ENCODE measurements around the gene FCN2.

Gene FCN2

DNA sequence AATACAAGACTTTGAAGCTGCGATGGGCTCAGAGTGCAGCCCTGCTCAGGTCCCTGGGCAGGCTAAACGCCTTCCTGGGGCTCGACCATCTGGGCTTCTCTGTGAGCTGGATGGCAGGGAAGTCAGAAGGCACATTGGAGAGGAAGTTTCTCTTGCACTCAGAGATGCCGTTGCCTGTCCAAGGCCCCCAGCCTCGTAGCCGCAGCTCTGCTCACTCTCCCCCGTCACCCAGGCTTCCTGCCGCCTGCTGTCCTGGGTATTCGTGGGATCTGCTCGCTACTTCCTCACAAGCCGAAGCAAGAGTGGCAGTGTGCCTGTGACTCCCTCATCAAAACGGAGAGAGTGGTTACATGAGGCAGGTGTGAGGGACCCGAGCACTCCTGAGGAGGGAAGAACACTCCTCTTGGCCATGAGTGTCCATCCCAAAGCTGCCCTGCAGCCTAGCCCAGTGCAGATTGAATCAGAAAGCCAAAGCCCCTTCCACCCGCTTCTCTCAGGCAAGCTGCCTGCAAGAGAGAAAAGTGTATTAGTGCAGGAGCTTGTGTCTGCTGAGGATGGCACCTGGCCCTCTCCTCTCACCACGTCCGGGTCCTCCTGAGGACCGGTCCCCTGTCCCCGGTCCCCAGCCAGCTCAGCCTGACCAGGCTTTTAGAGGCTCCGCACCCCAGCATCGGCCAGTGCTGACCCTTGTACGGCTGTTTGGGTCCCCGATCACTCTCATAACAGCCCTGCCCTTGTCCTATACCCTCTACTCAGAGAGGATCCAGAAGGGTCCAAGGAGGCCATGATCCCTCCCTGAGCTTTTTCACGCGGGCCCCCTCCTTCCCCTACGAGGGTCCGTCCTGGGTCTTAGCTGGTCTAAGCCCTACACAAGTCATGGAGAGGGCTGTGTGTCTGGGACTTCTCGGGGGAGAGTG is 7.3 kb downstream of the FCN2 start:
- no peak for DNase-seq (ENCODE audit: low read depth in 2 of 2)

DNA sequence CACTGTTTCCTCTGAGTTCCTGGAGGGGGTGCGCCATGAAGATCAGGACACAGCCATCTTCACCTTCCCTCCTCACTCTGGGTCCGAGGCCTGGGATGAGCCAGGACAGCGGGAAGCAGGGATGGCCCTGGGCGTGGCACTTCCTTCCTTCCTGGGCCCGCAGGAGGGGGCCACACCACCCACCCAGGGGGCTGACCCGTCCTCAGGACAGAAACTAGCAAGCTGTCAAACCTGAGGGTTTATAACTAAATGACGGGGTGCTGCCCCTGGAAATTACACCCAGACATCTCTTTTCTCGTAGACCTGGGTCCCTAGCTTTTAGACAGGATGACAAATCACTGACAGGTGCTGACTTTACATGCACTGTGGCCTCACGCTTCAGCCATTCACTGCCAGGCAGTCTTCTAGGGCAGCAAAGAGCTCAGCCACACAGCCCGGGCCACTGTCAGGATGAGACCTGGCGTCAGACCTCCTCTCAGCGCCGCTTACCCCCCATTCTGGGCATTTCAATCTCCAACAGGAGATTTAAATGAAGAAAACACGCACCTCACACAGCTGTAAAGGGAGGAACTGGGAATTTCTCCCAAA is 8.1 kb downstream of the FCN2 start:
- DNase-seq (ENCODE audit: low read depth in 2 of 2) = no peak

DNA sequence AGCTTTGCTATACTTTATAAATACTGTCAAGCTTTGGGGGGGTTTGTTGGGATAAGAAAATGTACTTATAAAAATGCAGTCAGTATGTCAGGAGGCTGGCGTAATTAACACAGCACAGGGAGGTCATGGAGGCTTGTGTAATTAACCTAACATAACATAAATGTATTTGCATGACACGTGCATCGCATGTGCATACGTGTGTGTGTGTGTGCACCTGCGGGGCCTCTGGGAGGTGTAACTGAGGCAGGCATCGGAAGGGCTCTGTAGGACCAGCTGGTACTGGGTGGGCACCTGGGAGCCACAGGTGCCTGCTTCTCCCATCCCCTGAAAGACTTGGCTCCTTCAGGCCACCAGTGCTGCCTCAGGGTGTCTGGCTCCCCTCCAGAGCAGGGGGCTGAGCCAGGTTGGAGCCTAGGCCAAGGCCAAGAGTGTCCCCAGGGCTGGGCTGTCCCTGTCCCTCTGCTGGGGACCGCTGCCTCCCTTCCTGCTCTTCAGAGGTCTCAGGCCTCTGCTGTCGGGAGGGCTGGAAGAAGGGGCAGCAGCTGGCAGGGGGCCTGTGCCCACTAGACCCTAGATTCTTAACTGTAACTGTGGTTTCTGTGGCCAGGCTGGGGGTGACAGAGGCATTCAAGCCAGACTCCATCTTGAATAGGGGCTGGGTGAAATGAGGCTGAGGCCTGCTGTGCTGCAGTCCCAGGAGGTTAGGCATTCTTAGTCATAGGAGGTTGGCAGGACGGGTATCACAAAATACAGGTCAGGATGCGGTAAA is 9.0 kb downstream of the FCN2 start:
- no peak for DNase-seq (ENCODE audit: low read depth in 2 of 2)

DNA sequence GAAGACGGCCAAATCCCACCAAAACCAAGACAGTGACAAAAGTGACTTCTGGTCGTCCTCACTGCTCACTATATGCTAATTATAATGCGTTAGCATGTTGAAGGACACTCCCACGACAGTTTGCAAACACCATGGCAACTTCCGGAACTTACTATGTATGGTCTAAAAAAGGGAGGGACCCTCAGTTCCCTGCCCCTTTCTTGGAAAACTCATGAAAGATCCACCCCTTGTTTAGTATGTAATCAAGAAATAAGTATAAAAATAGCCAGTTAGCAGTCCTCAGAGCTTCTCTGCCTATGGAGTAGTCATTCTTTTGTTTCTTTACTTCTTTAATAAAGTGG is 9.5 kb downstream of the FCN2 start:
- no peak for DNase-seq (ENCODE audit: low read depth in 2 of 2)

DNA sequence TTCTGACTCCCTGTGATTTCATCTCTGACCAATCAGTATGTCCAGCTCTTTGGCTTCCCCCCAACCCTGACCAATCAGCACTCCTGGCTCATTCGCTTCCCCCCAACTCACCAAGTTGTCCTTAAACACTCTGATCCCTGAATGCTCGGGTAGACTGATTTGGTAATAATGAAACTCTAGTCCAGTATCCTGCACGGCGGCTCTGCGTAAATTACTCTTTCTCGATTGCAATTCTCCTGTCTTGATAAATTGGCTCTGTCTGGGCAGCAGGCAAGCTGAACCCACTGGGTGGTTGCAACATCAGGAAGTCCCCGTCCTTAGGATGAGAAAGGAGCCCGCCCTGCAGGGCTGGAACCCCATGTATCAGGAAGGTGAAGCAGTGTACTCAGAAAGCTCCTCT is 10.4 kb downstream of the FCN2 start:
- DNase-seq (ENCODE audit: low read depth in 2 of 2) = no peak

DNA sequence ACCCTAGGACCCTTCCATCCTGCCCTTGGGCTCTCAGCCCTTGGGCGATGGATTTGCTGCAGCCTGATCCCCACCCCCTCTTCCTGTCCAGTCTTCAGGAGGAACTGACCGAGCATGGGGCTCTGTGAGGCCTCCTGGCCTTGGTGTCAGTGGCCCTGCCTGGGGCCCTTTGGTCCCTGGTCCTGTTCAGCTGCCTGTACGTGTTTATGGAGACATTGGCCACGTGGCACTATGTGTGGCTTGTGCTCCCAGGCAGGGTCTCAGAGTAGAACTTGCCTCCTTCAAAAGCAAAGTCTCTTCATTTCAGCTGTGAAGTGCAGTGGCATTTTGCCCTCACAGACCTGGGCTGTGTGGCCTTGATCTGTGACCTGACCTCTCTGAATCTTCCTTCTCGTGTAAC is 11.1 kb downstream of the FCN2 start:
- no peak for DNase-seq (ENCODE audit: low read depth in 2 of 2)

DNA sequence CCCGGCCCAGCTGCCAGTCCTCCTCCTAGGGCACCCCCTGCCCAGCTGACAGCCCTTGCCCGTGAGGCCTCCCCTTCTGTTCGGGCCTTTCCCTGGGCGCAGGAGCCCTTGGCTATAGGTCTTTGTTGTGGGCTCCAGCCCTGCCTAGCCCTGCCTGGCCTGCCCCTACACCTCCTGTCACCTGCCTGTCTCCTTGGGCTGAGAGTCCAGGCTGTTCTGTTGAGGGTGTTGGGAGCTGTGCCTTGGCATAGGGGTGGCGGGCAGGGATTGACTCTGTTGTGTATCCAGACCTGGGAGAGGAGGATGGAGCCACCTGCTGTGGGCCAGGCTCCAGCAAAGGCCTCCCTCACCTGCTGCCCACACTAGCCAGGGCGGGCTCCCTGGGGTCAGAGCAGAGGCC is 11.6 kb downstream of the FCN2 start:
- no peak for DNase-seq (ENCODE audit: low read depth in 2 of 2)

DNA sequence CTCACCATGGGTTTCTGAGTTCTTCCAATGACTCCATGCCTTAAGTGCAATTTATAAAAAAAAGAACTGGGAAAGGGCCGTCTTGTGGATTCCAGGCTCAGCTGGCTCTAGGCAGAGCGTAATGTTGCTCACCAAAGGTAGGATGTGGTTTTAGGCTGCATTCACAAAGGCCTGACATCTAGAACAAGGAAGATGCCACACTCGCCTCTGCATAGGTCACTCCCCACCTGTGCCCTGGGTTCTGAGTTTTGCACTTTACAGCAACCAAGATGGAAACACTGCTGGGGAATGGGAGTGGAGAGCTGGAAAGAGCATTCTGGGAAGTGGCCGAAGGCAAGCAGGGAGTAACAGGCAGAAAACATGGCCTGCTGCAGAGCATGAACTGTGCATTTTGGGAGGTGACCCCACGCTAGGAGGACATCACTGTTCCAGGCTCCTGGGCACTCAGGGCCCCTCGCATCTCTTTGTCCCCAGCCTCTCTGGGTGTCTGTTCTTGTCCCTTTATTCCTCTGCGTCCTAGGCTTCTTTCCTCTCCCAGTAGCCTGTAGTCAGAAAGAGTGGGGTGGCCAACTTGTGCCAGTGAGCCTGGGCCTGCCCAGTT is 12.3 kb downstream of the FCN2 start:
- DNase-seq (ENCODE audit: low read depth in 2 of 2) = no peak

DNA sequence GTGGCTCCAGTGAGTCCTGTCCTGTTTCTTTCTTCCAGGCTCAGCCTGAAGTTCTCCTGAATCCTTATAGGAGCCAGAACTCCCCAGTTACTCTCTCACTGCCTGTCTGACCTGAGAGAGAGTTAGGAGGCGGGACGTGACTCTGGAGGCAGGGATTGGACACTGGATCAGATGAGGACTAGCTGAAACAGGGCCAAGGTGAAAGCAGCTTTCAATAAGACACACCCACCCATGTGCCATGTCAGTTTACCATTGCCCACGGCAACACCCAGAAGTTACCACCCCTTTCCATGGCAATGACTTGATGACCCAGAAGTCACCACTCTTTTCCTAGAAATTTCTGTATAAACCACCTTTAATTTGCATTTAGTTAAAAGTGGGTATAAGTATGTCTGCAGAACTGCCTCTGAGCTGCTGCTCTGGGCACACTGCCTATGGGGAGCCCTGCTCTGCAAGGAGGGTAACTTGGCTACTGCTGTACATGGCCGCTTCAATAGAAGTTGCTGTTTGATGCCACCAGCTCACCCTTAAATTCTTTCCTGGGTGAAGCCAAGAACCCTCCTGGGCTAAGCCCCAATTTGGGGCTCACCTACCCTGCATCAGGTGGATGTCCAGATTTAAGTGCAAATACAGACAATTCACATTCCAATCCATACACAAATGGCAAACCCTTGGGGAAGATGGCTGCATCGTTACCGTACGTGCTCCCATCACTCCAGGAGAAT is 13.7 kb downstream of the FCN2 start:
- DNase-seq (ENCODE audit: low read depth in 2 of 2) = no peak

DNA sequence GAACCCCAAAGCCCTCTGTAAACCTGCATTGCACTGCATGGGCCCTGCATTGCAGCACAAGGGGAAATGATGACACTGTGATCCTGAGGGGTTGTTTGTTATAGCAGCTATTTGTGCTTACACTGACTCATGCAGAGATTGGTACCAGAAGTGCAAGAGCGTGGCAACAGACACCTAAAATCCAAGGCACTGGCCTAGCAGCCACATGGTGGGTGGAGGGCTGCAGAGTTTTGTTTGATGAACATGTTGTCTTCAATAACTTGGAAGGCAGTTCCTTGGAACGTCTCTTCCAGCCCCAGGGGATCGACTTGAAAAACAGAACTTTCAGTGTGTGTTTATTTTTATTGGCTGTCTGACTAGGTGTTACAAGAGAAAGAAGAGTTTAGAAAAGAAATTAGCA is 14.5 kb downstream of the FCN2 start:
- DNase-seq (ENCODE audit: low read depth in 2 of 2) = no peak

DNA sequence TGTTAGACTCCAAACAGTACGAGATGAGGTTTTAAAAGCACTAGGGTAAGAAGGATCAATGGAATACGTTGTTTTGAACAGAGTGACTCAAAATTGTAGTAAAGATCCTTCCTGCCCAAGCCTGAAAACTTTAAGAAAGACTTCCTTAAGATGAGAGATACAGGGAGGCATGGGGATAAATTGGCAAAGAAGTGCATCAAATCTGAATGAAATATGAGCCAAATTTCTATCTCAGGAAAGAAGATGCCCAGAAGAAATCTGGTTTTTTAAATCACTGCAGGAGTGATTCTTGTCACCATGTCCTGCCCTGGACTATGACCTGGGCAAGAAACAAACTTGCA is 14.9 kb downstream of the FCN2 start:
- DNase-seq (ENCODE audit: low read depth in 2 of 2) = no peak

DNA sequence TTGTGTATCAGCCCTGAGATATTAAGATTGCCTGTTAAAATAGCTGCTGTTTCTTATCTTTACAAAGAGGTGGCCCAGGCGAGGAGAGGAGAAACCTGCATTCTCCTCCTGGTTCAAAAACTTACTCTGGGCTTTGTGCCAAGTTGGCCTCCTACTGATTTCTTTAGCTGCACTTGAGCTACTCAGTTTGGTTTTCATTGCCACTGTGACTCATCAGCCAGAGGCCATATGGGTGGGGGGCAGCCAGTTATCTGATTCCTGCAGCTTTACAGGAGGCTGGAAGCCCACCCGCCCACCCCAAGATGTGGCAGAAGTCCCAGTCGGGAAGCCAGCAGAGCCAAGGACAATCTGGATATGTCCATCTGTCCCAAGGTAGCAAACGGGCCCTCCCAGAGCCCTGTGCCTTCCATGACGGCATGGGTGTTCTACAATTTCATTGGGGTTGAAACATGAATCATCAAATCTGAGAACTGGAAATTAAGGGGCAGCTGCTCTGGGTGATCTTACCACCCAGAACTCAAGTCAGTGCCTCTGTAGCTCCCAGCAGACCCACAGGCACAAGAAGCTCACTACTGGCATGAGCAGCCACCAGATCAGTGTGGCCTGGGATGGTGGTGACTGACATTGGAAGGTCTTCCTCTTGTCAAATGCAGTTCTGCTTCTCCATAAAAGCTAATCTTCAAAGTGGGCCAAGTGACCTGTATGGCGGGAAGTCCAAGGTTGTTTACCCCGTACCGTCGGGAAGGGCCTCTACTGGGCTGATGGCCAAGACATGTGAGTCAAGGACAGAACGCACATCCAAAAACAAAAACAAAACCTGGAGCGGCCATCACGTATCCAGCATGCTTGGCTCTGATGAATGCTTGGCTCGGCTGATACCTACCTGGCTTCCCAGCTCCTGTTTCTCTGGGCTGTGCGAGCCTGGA is 15.6 kb downstream of the FCN2 start:
- DNase-seq (ENCODE audit: low read depth in 2 of 2) = no peak

DNA sequence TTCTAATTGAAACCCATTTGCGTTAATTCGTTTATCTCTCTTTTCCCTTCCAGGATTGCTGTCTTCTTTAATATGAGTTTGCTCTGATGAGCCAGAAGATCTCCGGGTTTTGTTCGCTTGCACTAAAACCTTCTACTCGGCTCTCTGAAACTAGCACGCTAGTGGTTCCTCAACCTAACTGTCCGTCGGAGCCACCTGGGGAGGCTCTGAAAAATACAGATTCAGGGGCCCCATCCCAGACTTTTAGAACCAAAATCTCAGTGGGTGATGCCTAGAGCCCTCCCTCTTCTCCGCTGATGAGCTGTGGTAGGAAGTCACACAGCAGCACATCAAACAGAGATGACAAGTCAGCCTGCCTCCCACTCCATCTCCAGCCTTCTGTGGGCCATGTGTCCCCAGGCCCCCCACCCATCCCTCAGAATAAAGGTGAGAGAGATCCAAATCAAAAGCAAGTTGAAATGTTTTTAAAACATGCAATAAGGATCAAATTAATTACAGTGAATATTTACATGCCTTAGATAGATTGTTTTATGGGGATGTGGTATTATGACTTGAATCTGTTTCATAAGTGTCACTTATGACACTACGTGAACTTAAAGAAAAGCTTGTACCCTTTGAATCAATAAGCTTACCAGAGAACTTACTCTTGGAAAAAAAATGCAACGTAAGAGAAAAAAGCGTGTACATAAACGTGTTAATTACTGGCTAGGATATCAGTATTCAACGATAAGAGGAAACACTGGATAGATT is 16.4 kb downstream of the FCN2 start:
- no peak for DNase-seq (ENCODE audit: low read depth in 2 of 2)

DNA sequence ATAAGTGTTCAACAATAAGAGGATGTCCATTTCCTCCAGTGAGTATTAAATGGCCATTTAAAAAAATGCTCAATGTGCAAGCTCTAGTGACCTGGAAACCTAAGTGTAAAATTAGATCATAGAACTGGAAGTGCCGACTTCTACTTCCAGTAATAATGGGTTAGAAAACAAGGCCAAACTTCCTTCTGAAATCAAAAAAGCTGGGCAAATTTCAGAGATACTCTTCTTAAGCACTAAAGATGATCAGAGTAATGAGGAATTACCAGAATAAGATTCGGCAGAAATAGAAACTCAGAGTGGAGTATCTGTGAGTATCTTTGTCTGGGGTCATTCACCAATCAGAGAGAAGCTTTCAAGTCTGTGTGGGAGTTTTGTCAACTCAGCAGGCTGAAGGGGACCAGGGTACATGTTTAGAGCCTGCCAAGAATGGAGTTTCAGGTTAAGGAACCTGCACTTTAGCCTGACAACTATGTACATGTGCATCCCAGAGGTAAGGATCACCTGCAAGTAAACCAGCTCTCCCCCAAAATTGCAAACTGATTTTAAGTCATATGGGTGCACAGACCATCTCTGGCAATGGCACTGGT is 17.1 kb downstream of the FCN2 start:
- no peak for DNase-seq (ENCODE audit: low read depth in 2 of 2)

DNA sequence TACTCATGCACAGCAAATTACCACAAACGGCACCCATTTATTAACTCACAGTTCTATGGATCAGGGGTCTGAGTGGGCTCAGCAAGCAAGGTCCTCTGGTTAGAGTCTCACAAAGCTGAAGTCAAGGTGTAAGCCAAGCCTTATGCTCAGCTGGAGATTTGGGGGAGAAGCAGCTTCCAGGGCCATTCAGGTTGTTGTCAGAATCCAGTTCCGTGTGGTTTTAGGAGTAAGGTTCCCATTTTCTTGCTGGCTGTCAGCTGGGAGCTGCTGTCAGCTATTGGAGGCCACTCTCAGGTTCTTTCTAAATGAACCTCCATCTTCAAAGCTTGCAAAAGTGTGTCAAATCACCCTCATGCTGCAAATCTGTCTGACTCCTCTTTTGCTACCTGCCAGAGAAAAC is 17.7 kb downstream of the FCN2 start:
- no peak for DNase-seq (ENCODE audit: low read depth in 2 of 2)

DNA sequence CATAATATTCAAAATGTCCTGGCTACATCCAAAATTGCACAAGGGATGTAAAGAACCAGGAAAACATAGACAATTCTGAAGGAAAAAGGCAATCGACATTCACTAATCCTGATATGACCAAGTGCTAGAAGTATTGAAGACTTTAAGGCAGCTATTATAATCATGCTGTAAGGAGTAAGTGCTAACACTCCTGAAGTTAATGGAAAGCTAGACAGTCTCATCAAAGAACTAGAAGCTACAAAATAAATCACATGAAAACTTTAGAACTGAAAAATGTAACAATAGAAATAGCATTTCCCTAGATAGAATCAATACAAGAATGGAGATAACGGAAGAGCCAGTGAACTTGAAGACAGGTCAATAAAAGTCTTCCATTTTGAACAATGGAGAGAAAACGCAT is 18.6 kb downstream of the FCN2 start:
- DNase-seq (ENCODE audit: low read depth in 2 of 2) = no peak

DNA sequence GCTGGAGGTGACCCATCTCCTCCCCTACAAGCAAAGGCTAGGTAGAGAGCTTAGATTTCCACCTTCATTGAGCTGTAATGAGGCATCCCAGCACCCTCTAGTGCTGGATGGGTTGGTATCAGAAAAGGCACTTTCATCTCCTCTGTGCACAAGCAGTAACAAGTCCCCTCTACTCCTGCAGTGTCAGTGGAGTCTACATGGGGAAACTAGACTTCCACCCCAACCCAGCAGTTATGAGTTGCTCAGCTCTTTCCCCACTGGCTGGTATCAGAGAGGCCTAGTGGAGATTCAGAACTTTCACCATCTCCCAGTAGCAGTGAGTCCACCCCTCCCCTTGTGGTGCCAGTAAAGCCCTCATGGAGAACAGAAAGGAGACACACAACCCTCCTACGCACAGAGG is 19.2 kb downstream of the FCN2 start:
- no peak for DNase-seq (ENCODE audit: low read depth in 2 of 2)

DNA sequence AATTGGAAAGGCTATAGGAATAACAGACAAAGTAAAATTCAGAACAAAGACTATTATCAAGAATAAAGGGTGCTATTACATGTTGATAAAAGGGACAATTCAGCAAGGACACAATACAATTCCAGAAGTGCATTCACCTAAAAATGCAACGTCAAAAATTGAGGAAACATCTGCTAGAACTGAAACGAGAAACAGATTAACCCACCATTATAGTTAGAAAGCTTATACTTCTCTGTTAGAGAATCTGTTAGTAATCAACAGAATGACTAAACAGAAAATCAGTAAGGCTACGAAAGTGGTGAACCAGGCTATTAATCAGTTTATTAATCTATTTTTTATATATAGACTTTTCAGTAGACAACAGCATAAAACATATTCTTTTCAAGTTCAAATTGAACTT is 22.3 kb downstream of the FCN2 start:
- DNase-seq (ENCODE audit: low read depth in 2 of 2) = no peak

DNA sequence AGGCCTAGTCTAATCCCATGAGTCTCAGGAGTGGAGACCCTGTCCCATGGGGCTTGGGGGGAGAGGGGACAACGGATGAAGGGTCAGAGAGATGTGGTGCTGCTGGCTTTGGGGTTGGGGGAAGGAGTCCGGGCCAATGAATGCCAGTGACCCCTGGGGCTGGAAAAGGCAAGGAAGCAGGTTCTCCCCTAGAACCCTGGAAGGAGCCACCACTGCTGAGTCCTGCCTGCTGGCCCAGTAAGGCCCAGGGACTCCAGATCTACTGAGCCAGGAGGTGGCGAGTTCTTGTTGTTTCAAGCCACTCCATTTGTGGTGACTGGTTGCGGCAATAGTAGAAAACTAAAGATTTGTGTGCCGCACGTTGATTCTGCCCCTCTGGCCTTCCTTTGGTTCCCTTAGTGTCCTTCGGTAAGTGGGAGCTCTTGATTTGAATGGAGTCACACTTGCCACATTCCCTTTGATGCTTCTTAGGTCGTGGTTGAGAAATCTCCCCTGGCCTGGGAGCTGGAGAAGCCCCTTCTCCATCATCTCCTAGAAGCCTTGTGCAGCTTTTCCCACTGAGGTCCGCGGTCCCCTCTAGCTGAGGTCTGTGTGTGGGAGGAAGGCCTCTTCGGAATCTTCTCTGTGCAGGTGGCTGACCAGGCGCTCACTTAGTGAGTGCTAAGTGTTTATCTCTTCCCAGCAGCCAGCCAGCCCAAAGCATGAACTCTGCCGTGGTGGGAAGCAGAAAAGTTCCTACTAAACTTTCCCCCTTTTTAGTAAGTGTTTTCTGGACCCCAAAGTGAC is 28.1 kb downstream of the FCN2 start:
- no peak for DNase-seq (ENCODE audit: low read depth in 2 of 2)
